Stimulated activated CD8-positive, alpha-beta memory T cell treated with anti-CD3 and anti-CD28 coated beads, Interleukin-7, amount 100 ng/mL, for 1 hour (primary cell): ENCODE results near the gene SLF1.
"Not testable (repeated sequence)": the region's sequence is repeated elsewhere in the genome, so short reads cannot be mapped to it uniquely, and the experiment has no call there.

Source experiments
- DNase-seq, 2 donors: peaks; one replicate each; pipeline ENCODE4 v3.0.0-alpha.2; 2020; ENCODE audit warnings: low read depth in 2 of 2

SLF1 gene

GRCh38 chr5:94618493-94619328 is at the start of gene SLF1, which contains the start of gene KIAA0825:
TSS of gene SLF1 (plus strand) at chr5:94618669. CDS start at chr5:94628811, 10,142 bp downstream.
TSS of gene KIAA0825 (minus strand) at chr5:94618604. CDS start at chr5:94537126, 81,478 bp downstream.
- peak; percentile 70 to 71 for DNase-seq

- no peak for DNase-seq
These were observed 47.1 kb upstream of the SLF1 start for GRCh38 chr5:94571415-94571814.

- DNase-seq: not testable (repeated sequence)
These were observed 45.1 kb upstream of the SLF1 start for GRCh38 chr5:94573349-94573748.

- no peak for DNase-seq
These were observed 43.3 kb upstream of the SLF1 start for GRCh38 chr5:94575196-94575595.

- DNase-seq: no peak
These were observed 40.8 kb upstream of the SLF1 start for GRCh38 chr5:94577466-94578245.

- no peak for DNase-seq
These were observed 23.1 kb upstream of the SLF1 start for GRCh38 chr5:94595281-94595840.

GRCh38 chr5:94613583-94613982 is 4.9 kb upstream of the SLF1 start:
- no peak for DNase-seq

- DNase-seq: no peak
These were observed 4.2 kb upstream of the SLF1 start for GRCh38 chr5:94614156-94614805.

GRCh38 chr5:94615862-94616261 is 2.6 kb upstream of the SLF1 start:
- DNase-seq: no peak

- no peak for DNase-seq
These were observed 408 bp upstream of the SLF1 start for GRCh38 chr5:94618029-94618492.

- no peak for DNase-seq
These were observed 1.8 kb downstream of the SLF1 start for GRCh38 chr5:94620256-94620655.

GRCh38 chr5:94621763-94622162 is 3.3 kb downstream of the SLF1 start:
- no peak for DNase-seq

- no peak for DNase-seq
These were observed 4.5 kb downstream of the SLF1 start for GRCh38 chr5:94623011-94623410.

- no peak for DNase-seq
These were observed 5.4 kb downstream of the SLF1 start for GRCh38 chr5:94623877-94624276.

- no peak for DNase-seq
These were observed 8.7 kb downstream of the SLF1 start for GRCh38 chr5:94627191-94627590.

GRCh38 chr5:94632024-94632423 is 13.6 kb downstream of the SLF1 start:
- no peak for DNase-seq

- no peak for DNase-seq
These were observed 21.7 kb downstream of the SLF1 start for GRCh38 chr5:94640176-94640575.

- DNase-seq: no peak
These were observed 26.6 kb downstream of the SLF1 start for GRCh38 chr5:94645053-94645452.

GRCh38 chr5:94646758-94647157 is 28.3 kb downstream of the SLF1 start:
- no peak for DNase-seq

- no peak for DNase-seq
These were observed 31.4 kb downstream of the SLF1 start for GRCh38 chr5:94649874-94650273.

- no peak for DNase-seq
These were observed 39.8 kb downstream of the SLF1 start for GRCh38 chr5:94658272-94658671.

- DNase-seq: no peak
These were observed 42.0 kb downstream of the SLF1 start for GRCh38 chr5:94660506-94660905.
